Measurements from ENCODE around the gene ANTXRL.
"Not testable (repeated sequence)": the region's sequence is repeated elsewhere in the genome, so short reads cannot be mapped to it uniquely, and the experiment has no call there.

Gene ANTXRL

DNA sequence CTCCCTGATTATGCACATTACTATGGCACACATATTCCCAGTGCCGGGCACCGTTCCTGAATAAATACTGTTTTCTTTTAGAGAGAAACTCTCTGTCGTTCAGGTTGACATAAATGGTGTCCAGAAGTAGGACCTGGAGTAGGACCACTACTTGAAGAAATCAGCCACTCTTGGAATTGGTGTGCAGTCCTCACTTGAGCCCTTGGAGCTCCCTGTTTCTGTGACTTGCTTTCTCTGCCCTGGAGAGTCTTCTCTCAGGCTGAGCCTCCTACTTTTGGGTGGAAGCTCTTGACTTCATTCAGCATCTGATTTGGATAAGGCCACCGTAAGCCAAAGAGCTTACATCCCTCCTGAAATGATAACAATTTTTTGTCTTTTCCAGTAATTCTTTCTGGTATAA, 29.7 kb upstream of the ANTXRL start:
- no peak overlapping the region for H3K4me3 ChIP-seq (ENCODE audit: low read length in 2 of 2)
- H2AFZ ChIP-seq (ENCODE audit: low read length): no peak overlapping the region
- no peak overlapping the region for H3K27ac ChIP-seq (replicated peaks; ENCODE audit: low read length)
- H3K27me3 ChIP-seq (ENCODE audit: control insufficient read depth in 3 of 3, insufficient read depth in 3 of 3, low read depth in 1 of 3, low read length in 3 of 3): no peaks in the 10 kb centered on the region
- H2BK15ac ChIP-seq (ENCODE audit: low read length): no peak overlapping the region
- WGBS, 2 donors (ENCODE audit: extremely low coverage in 2 of 2, insufficient read length in 2 of 2, insufficient replicate concordance in 1 of 2): no CpG with 5 or more reads among the region's 4 CpGs
- no peak overlapping the region for H2AK5ac ChIP-seq (ENCODE audit: low read depth, low read length)
- no peak overlapping the region for H3K18ac ChIP-seq (ENCODE audit: low read length)
- H2BK5ac ChIP-seq (ENCODE audit: low read length): no peak overlapping the region
- H2BK120ac ChIP-seq (ENCODE audit: low read depth, low read length): no peak overlapping the region
- no peak overlapping the region for H2BK12ac ChIP-seq (ENCODE audit: low read length)
- no peaks in the 10 kb centered on the region for H3K36me3 ChIP-seq (replicated peaks in 1 of 2; ENCODE audit: control insufficient read depth in 2 of 2, insufficient read depth in 2 of 2, low read length in 2 of 2)
- H3K4me2 ChIP-seq (ENCODE audit: insufficient read depth, low read length, poor library complexity, severe bottlenecking): no peak overlapping the region
- no peaks in the 10 kb centered on the region for H3K79me1 ChIP-seq (ENCODE audit: low read depth, low read length)
- H3K23ac ChIP-seq (ENCODE audit: low read depth, low read length, poor library complexity): no peak overlapping the region
- H3K4ac ChIP-seq (ENCODE audit: low read length): no peak overlapping the region
- no peak overlapping the region for H4K91ac ChIP-seq (ENCODE audit: low read depth, low read length, poor library complexity)
- H3K14ac ChIP-seq (ENCODE audit: low read length): no peak overlapping the region
- no peak for DNase-seq (ENCODE audit: low spot score)
- H3K9ac ChIP-seq (ENCODE audit: low read depth, low read length, poor library complexity): no peak overlapping the region
- no peaks in the 10 kb centered on the region for H3K4me1 ChIP-seq (ENCODE audit: control insufficient read depth in 2 of 2, insufficient read depth in 1 of 2, low read depth in 1 of 2, low read length in 2 of 2)
- no peaks in the 10 kb centered on the region for H3K9me3 ChIP-seq (replicated peaks in 1 of 2; ENCODE audit: control insufficient read depth in 2 of 2, insufficient read depth in 1 of 2, low read depth in 1 of 2, low read length in 2 of 2)
- H4K8ac ChIP-seq (ENCODE audit: low read depth, low read length): no peak overlapping the region

DNA sequence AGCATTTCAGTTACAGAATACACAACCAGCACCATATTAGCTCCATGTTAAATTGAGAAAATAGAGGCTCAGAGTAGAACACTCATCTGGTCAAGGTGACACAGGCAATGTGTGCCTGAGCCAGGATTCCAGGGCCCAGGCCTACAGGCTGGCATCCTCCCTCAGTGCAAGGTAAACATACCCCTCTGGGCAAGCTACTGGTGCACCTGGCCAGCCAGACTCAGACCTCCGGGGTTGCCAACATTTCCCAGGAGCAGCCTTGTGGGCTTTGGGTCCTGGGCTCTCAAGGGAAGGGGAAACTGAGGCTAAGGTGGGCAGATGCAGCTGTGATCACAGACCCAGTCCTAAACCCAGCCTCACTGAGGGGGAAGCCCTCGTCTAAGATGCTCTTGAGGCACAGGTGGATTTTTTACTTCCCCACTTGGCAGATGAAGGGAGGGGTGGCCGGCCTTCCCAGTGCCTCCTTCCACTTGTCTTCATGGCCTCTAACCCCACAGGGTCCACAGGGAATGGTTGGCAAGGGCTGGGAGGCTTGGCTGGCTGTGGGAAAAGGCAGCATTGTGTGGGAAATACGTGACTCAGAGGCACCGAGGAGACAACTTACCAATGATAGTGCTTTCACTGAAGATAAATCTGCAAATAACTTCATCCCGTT, 23.8 kb upstream of the ANTXRL start:
- not testable (repeated sequence) for H3K4me1 ChIP-seq (ENCODE audit: control insufficient read depth in 2 of 2, insufficient read depth in 1 of 2, low read depth in 1 of 2, low read length in 2 of 2); DNase-seq (ENCODE audit: low spot score); H2AFZ ChIP-seq (ENCODE audit: low read length); H2BK5ac ChIP-seq (ENCODE audit: low read length); H3K36me3 ChIP-seq (replicated peaks in 1 of 2; ENCODE audit: control insufficient read depth in 2 of 2, insufficient read depth in 2 of 2, low read length in 2 of 2); H3K9me3 ChIP-seq (replicated peaks in 1 of 2; ENCODE audit: control insufficient read depth in 2 of 2, insufficient read depth in 1 of 2, low read depth in 1 of 2, low read length in 2 of 2); H3K18ac ChIP-seq (ENCODE audit: low read length); H3K4me3 ChIP-seq (ENCODE audit: low read length in 2 of 2); H4K8ac ChIP-seq (ENCODE audit: low read depth, low read length); H3K14ac ChIP-seq (ENCODE audit: low read length); H3K4me2 ChIP-seq (ENCODE audit: insufficient read depth, low read length, poor library complexity, severe bottlenecking); H2BK15ac ChIP-seq (ENCODE audit: low read length); H3K4ac ChIP-seq (ENCODE audit: low read length); H2BK120ac ChIP-seq (ENCODE audit: low read depth, low read length); H4K91ac ChIP-seq (ENCODE audit: low read depth, low read length, poor library complexity); H3K9ac ChIP-seq (ENCODE audit: low read depth, low read length, poor library complexity); H3K27ac ChIP-seq (replicated peaks; ENCODE audit: low read length); H3K79me1 ChIP-seq (ENCODE audit: low read depth, low read length); H3K23ac ChIP-seq (ENCODE audit: low read depth, low read length, poor library complexity); H3K27me3 ChIP-seq (ENCODE audit: control insufficient read depth in 3 of 3, insufficient read depth in 3 of 3, low read depth in 1 of 3, low read length in 3 of 3)
- H2AK5ac ChIP-seq (ENCODE audit: low read depth, low read length): peak overlapping the region; percentile 9
- WGBS, 2 donors (ENCODE audit: extremely low coverage in 2 of 2, insufficient read length in 2 of 2, insufficient replicate concordance in 1 of 2): no CpG with 5 or more reads among the region's 6 CpGs
- peak overlapping the region; percentile 16 for H2BK12ac ChIP-seq (ENCODE audit: low read length)

DNA sequence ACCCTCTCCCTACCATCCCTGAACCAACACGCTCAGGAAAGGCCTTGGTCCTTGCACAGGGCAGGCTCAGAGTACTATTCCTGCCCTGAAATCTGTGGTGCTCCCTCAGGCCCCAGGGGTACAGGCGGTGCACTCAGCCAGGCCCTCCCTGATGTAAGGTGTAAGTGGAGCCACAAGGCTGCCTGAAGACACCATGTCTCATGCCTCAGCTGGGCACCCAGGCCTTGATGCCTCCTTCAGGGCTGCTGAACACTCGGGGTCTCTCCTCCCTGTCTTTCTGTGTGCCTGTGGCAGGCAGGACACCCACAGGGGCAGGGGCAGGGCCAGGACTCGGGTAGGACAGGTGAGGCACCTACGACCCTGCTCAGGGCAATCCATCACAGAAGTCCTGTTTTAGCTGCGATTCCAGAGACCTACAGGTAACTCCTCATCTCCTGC, 22.9 kb upstream of the ANTXRL start:
- Histone ChIP-seq H3K9ac (ENCODE audit: low read depth, low read length, poor library complexity) (no peak overlapping the region), H2BK5ac (ENCODE audit: low read length) (no peak overlapping the region), H2BK120ac (ENCODE audit: low read depth, low read length) (no peak overlapping the region), H3K23ac (ENCODE audit: low read depth, low read length, poor library complexity) (no peak overlapping the region), H2AK5ac (ENCODE audit: low read depth, low read length) (peak overlapping the region; percentile 33), H3K4me3 (ENCODE audit: low read length in 2 of 2) (no peak overlapping the region), H2AFZ (ENCODE audit: low read length) (no peak overlapping the region), H3K4me2 (ENCODE audit: insufficient read depth, low read length, poor library complexity, severe bottlenecking) (no peak overlapping the region), H2BK15ac (ENCODE audit: low read length) (no peak overlapping the region), H3K27me3 (ENCODE audit: control insufficient read depth in 3 of 3, insufficient read depth in 3 of 3, low read depth in 1 of 3, low read length in 3 of 3) (peaks cover 0 to 3% (median 0%) of the 10 kb centered on the region in 3 experiments), H4K8ac (ENCODE audit: low read depth, low read length) (no peak overlapping the region), H3K9me3 (replicated peaks in 1 of 2; ENCODE audit: control insufficient read depth in 2 of 2, insufficient read depth in 1 of 2, low read depth in 1 of 2, low read length in 2 of 2) (peaks cover 0 to 4% of the 10 kb centered on the region in 2 donors), H3K4me1 (ENCODE audit: control insufficient read depth in 2 of 2, insufficient read depth in 1 of 2, low read depth in 1 of 2, low read length in 2 of 2) (peaks cover 0 to 2% of the 10 kb centered on the region in 2 donors), H4K91ac (ENCODE audit: low read depth, low read length, poor library complexity) (no peak overlapping the region), H3K79me1 (ENCODE audit: low read depth, low read length) (peaks cover 2% of the 10 kb centered on the region), H3K27ac (replicated peaks; ENCODE audit: low read length) (no peak overlapping the region), H3K14ac (ENCODE audit: low read length) (no peak overlapping the region), H2BK12ac (ENCODE audit: low read length) (no peak overlapping the region), H3K18ac (ENCODE audit: low read length) (peak overlapping the region; percentile 59), H3K4ac (ENCODE audit: low read length) (peak overlapping the region; percentile 46), H3K36me3 (replicated peaks in 1 of 2; ENCODE audit: control insufficient read depth in 2 of 2, insufficient read depth in 2 of 2, low read length in 2 of 2) (no peaks in the 10 kb centered on the region)
- no peak for DNase-seq (ENCODE audit: low spot score)
- no CpG with 5 or more reads among the region's 6 CpGs for WGBS, 2 donors (ENCODE audit: extremely low coverage in 2 of 2, insufficient read length in 2 of 2, insufficient replicate concordance in 1 of 2)

DNA sequence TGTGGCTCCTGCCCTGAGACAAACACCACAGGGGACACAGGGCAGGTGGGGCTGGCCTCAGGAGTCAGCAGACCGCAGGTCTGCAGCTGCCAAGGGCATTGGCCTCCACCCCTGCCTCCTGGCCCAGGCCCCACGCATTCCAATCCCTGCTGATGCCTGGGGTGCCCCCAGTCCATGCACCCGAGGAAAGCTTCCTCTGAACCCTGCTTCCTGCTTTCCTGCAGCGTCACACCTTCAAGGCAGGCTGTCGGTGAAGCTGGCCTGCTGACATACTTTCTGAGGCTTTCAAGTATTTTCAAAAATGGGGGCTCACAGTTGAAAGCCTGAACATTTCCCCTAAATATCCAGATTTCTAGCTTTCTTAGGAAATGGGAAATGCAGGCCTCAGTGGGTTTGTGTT, 22.5 kb upstream of the ANTXRL start:
- H3K4ac ChIP-seq (ENCODE audit: low read length): no peak overlapping the region
- no peak overlapping the region for H3K9ac ChIP-seq (ENCODE audit: low read depth, low read length, poor library complexity)
- H2AFZ ChIP-seq (ENCODE audit: low read length): no peak overlapping the region
- no peak for DNase-seq (ENCODE audit: low spot score)
- H2BK5ac ChIP-seq (ENCODE audit: low read length): no peak overlapping the region
- no peaks in the 10 kb centered on the region for H3K36me3 ChIP-seq (replicated peaks in 1 of 2; ENCODE audit: control insufficient read depth in 2 of 2, insufficient read depth in 2 of 2, low read length in 2 of 2)
- no peak overlapping the region for H3K4me2 ChIP-seq (ENCODE audit: insufficient read depth, low read length, poor library complexity, severe bottlenecking)
- no peak overlapping the region for H3K27ac ChIP-seq (replicated peaks; ENCODE audit: low read length)
- peaks cover 2% of the 10 kb centered on the region for H3K79me1 ChIP-seq (ENCODE audit: low read depth, low read length)
- no peak overlapping the region for H2AK5ac ChIP-seq (ENCODE audit: low read depth, low read length)
- H4K91ac ChIP-seq (ENCODE audit: low read depth, low read length, poor library complexity): no peak overlapping the region
- H2BK12ac ChIP-seq (ENCODE audit: low read length): no peak overlapping the region
- H2BK15ac ChIP-seq (ENCODE audit: low read length): no peak overlapping the region
- H3K27me3 ChIP-seq (ENCODE audit: control insufficient read depth in 3 of 3, insufficient read depth in 3 of 3, low read depth in 1 of 3, low read length in 3 of 3): peaks cover 0 to 3% (median 0%) of the 10 kb centered on the region in 3 experiments
- H3K4me1 ChIP-seq (ENCODE audit: control insufficient read depth in 2 of 2, insufficient read depth in 1 of 2, low read depth in 1 of 2, low read length in 2 of 2): peaks cover 0 to 2% of the 10 kb centered on the region in 2 donors
- H3K18ac ChIP-seq (ENCODE audit: low read length): no peak overlapping the region
- no peak overlapping the region for H3K14ac ChIP-seq (ENCODE audit: low read length)
- no peak overlapping the region for H2BK120ac ChIP-seq (ENCODE audit: low read depth, low read length)
- peak overlapping the region; percentile 29 for H3K23ac ChIP-seq (ENCODE audit: low read depth, low read length, poor library complexity)
- no peak overlapping the region for H3K4me3 ChIP-seq (ENCODE audit: low read length in 2 of 2)
- H3K9me3 ChIP-seq (replicated peaks in 1 of 2; ENCODE audit: control insufficient read depth in 2 of 2, insufficient read depth in 1 of 2, low read depth in 1 of 2, low read length in 2 of 2): peaks cover 0 to 4% of the 10 kb centered on the region in 2 donors
- H4K8ac ChIP-seq (ENCODE audit: low read depth, low read length): no peak overlapping the region
- no CpG with 5 or more reads among the region's 5 CpGs for WGBS, 2 donors (ENCODE audit: extremely low coverage in 2 of 2, insufficient read length in 2 of 2, insufficient replicate concordance in 1 of 2)

Data from neuronal stem cell (in vitro differentiated cells).